Measurements from ENCODE around the gene UBE2D3.

Gene UBE2D3

DNA sequence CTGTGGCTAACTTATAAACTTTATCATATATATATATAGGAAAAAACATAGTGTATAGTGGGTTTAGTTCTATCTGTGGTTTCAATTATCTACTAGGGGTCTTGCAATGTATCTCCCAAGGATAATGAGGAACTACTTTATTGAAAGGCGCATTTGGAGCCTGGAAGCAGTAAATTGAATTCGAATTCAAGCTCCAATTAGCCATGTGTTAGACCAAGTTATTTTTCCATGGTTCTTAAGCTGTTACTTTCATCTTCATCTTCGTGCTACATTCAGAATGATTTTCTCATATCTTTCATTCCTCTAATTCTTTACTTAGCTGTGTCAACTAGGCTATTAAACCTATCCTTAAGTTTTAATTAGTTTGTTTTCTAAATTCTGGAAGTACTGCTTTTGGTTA, 39.4 kb downstream of the UBE2D3 start:
- DNase-seq = no peak

DNA sequence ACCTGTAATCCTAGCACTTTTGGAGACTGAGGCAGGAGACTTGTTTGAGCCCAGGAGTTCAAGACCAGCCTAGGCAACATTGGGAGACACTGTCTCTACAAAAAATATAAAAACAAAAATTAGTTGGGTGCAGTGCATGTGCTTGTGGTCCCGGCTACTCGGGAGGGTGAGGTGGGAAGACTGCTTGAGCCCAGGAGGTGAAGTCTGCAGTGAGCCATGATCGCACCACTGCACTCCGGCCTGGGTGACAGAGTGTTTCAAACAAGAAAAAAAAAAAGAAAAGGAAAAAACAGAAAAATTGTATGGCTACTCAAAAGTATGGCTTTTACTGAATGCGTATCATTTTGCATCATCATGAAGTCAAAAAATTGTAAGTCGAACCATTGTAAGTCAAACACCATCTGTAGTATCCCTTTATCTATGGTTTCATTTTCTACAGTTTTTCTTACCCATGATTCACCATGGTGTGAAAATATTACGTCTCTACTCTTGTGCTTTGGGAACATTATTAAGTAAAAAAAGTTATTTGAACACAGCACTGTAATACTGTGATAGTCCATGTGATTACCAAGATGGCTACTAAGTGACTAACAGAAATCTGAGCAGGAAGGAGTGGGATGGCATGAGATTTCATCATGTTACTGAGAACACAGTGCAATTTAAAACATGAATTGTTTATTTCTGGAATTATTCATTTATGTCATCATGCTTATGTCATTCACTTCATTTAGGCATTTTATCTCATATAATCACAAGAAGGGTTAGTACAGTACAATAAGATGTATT, 40.1 kb downstream of the UBE2D3 start:
- no peak for DNase-seq

- DNase-seq = no peak
Measured at GRCh38 chr4:102786279-102786678, 41.1 kb downstream of the UBE2D3 start.

DNA sequence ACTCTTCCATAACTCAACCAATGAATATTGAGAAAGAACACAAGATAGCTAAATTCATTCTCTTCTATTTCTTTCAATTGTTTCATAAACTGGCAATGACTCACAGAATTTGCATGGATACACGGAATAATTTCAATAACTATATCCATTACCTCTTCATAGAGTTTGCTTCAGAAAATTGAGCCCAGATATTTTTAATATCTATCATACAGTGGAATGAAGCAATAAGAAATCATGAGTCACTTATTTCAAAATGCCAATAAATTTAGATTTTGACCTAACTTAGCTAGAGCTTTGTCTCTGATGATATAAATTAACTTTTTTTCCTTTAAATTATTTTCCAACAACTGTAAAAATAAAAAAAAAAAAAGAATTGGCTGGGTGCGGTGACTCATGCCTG, 44.3 kb downstream of the UBE2D3 start:
- DNase-seq = no peak

- no peak for DNase-seq
Measured at GRCh38 chr4:102781570-102781969, 45.8 kb downstream of the UBE2D3 start.

DNA sequence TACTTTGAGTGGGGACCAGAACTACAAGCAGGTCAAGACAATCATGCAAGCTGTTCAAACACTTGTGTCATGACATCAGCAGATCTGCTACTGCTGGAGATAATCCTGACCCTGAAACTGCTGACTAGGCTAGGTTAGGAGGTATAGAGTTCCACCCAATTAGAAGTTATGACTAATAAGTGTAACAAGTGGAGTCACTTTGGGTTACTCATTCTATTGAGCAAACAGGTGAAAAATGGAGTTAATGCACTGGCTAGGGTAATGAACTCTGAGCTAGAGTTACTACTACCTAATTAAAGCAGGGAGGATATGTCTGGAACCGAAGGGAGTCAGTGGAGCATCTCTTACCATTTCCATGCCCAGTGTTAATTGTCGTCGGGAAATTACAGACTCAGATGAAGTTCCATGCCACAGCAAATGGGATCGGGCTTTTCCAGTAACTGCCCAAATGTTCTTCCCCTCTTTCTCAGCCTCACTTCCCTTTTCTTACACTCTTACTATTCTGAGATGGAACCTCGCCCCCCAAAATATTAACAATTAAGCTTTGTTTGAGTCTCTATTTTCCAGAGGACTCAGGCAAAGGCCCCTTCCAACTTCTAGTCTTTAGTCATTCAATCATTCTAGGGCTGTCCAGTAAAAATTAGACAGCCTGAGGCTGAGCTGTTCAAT, 46.7 kb downstream of the UBE2D3 start:
- no peak for DNase-seq

GRCh38 chr4:102779204-102779603, 48.1 kb downstream of the UBE2D3 start:
- no peak for DNase-seq

- no peak for DNase-seq
Measured at GRCh38 chr4:102778720-102779119, 48.6 kb downstream of the UBE2D3 start.

- DNase-seq = no peak
Measured at GRCh38 chr4:102775805-102776204, 51.5 kb downstream of the UBE2D3 start.

GRCh38 chr4:102774254-102774653, 53.1 kb downstream of the UBE2D3 start:
- DNase-seq = no peak

GRCh38 chr4:102772738-102773340, 54.5 kb downstream of the UBE2D3 start:
- DNase-seq = no peak

- DNase-seq = no peak
Measured at GRCh38 chr4:102764901-102765300, 62.5 kb downstream of the UBE2D3 start.

DNA sequence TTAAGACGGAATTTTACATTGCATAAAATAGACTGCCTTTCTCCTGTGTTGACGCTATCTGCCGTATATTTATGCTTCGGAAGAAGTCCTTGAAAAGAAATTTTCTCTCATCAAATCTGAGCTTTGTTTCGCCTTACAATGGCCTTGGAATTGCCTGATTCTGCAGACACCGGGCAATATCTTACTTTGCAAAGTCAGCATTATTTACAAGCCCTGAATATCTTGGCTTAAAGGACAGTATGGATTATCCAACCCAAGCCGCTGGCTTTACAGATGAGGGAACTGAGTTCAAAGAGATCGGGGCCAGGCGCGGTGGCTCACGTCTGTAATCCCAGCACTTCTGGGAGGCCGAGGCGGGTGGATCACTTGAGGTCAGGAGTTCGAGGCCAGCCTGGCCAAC, 65.4 kb downstream of the UBE2D3 start:
- DNase-seq = no peak

DNA sequence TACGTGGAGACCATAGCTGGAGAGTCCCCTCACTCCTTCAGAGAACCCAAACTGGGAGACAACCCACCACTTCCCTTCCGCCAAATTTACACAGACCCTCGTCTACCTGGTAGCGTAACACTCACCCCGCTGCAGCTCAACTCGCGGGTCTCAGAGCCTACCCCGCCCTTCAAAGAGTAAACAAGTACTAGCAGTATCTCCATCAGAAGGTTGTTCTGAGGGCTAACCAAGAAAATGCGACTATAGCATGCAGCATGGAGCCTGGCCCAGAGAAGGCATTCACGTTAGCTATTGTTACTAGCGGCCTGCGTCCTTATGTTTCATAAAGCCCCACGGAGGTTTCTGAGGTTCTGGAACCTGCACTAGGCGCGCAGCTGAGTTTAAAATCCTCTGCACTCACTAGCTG, 66.1 kb downstream of the UBE2D3 start:
- peak in 1 of 2 experiments; percentile 23 for DNase-seq

DNA sequence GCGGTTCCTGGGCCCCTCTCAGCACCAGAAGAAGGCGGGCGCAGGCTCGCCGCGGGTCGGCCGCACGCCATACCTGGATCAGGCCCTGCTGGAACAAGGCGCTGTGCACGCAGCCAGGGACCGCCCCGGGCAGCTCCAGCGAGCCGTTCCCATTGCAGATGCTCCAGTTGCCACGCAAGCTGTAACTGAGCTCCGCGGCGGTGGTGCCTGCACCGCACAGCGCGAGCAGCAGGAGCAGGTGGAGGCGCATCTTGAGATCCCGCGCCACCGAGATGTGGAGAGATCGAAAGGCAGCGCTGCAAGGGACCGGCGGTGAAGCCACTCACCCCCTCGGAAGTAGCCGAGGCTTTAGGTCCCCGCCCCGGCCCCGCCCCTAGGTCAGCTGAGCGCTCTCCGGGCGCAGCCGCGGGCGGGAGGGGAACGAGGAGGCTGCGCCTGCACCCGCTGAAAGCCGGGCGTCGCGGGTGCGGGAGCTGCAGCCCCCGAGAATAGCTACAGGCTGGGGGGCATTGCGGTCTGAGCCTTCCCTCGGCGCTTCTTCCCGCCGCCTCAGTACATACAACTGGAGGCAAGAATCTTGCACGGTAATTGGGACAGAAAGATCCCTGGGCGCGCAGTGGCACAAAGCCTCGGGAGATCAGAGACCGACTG, 66.6 kb downstream of the UBE2D3 start, which contains the start of gene MANBA:
Gene MANBA (minus strand): TSS at position 324 of the 651 bp plus-strand sequence. CDS start 74 bp downstream, at position 250.
- DNase-seq = peak; percentile 31 to 60

- peak in 1 of 2 experiments; percentile 7 for DNase-seq
Measured at GRCh38 chr4:102759831-102760644, 67.3 kb downstream of the UBE2D3 start.

DNA sequence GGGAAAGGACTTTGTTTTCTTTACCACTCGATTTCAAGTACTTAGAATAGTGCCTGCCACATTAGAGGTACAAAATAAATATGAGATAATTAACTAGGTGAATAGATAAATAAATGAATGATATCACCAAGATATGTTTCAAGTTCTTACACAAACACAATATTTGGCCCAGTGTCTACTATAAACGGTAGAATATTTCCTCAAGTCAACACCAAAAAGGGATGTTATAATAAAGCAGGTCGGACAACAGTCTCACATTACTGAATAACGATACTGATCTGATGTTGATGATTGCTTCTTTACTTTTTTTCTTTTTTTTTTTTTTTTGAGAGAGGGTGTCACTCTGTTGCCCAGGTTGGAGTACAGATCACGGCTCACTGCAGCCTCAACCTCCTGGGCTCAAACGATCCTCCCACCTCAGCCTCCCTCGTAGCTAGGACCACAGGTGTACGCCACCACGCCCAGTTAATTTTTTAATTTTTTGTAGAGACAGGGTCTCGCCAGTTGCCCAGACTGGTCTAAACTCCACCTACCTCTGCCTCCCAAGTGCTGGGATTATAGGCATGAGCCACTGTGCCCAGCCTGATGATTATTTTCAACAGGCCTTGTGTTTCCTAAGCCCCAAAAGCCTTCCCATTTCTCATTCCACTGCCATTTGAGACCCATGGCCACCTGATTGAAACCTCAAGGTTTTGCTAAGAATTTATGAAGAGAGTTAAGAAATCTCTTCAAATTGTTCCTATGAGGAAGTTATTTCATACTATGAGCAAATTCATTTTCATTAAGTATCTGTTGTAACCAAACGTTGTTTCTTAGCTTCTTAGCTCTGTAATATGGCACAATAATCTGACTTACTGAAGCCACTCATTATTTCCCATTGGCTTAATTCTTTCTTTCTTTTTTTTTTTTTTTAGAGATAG, 68.8 kb downstream of the UBE2D3 start:
- DNase-seq = no peak

GRCh38 chr4:102757681-102758080, 69.7 kb downstream of the UBE2D3 start:
- no peak for DNase-seq

- DNase-seq = no peak
Measured at GRCh38 chr4:102754044-102754443, 73.3 kb downstream of the UBE2D3 start.

- no peak for DNase-seq
Measured at GRCh38 chr4:102751941-102752340, 75.4 kb downstream of the UBE2D3 start.

All from NCI-H524 (cell line).